Muscle of leg (tissue), 11 donors: ENCODE results near the gene NIBAN1. TPM values are rescaled to one million over a fixed set of nuclear protein-coding genes. Genes with fewer than 3 reads are reported as not detected.

Experiments
- DNase-seq: peaks from one replicate; pipeline ENCODE4 v3.0.0; 2013
- H3K27ac ChIP-seq: one replicate; pipeline ENCODE4 v1.5.1; 2013; ENCODE audit warnings: mild to moderate bottlenecking, low read length, control low read depth
- H3K27me3 ChIP-seq: one replicate; pipeline ENCODE4 v1.6.1; 2013; ENCODE audit warnings: low read length; ENCODE audit not compliant: control insufficient read depth, insufficient read depth
- H3K36me3 ChIP-seq: one replicate; pipeline ENCODE4 v1.6.1; 2013; ENCODE audit warnings: low read length; ENCODE audit not compliant: control insufficient read depth, insufficient read depth
- H3K4me1 ChIP-seq: one replicate; pipeline ENCODE4 v1.6.1; 2013; ENCODE audit warnings: low read length; ENCODE audit not compliant: control insufficient read depth, insufficient read depth
- H3K4me3 ChIP-seq: one replicate; pipeline ENCODE4 v1.5.1; 2013; ENCODE audit warnings: low read length, control low read depth
- H3K9me3 ChIP-seq: replicated peaks from 2 replicates; pipeline ENCODE4 v1.6.1; 2013; ENCODE audit warnings: low read depth, low read length; ENCODE audit not compliant: control insufficient read depth
- WGBS: methylation state at CpG from one replicate; pipeline ENCODE4 v1.1.5; 2013; ENCODE audit warnings: missing lambda C conversion rate; ENCODE audit not compliant: insufficient coverage; 5-methylcytosine and 5-hydroxymethylcytosine counted together
- polyA plus RNA-seq, 8 donors: library from polyadenylated mRNA; unstranded; fragments of 120-200 nt; gene quantifications; one replicate each; pipeline versions ENCODE4 v1.2.1 to v1.2.3, GENCODE V29; 2013; ENCODE audit warnings: inconsistent platforms in 1 of 8, low replicate concordance in 1 of 8; ENCODE audit not compliant: insufficient read length in 8 of 8, insufficient read depth in 1 of 8
- total RNA-seq: library from RNA; stranded (reverse); fragments of 120-200 nt; gene quantifications from one replicate; pipeline ENCODE4 v1.2.4, GENCODE V29; 2013

The NIBAN1 gene
- total and polyA plus RNA-seq, 9 donors = 34.0 to 66.6 (median 50.5) TPM

- DNase-seq = no peak
- no CpG with 5 or more reads among the region's 1 CpG for WGBS
- Histone ChIP-seq H3K4me1 (peaks cover 6% of the 10 kb centered on the region), H3K27ac (no peak overlapping the region), H3K4me3 (no peak overlapping the region), H3K36me3 (no peaks in the 10 kb centered on the region), H3K9me3 (no peaks in the 10 kb centered on the region), H3K27me3 (no peaks in the 10 kb centered on the region)
These were observed 26.6 kb downstream of the NIBAN1 start for GRCh38 chr1:184947497-184948256.

- Histone ChIP-seq H3K36me3 (no peaks in the 10 kb centered on the region), H3K27me3 (no peaks in the 10 kb centered on the region), H3K27ac (peak overlapping the region; percentile 91), H3K9me3 (no peaks in the 10 kb centered on the region), H3K4me1 (peaks cover 6% of the 10 kb centered on the region), H3K4me3 (no peak overlapping the region)
- WGBS = 62% methylated on average over 4 of the region's 5 CpGs
- peak; percentile 95 for DNase-seq
These were observed 28.5 kb downstream of the NIBAN1 start for GRCh38 chr1:184945678-184946412.

GRCh38 chr1:184945029-184945428 is 29.3 kb downstream of the NIBAN1 start:
- Histone ChIP-seq H3K27ac (peak overlapping the region; percentile 91), H3K27me3 (no peaks in the 10 kb centered on the region), H3K4me1 (peaks cover 6% of the 10 kb centered on the region), H3K36me3 (no peaks in the 10 kb centered on the region), H3K9me3 (no peaks in the 10 kb centered on the region), H3K4me3 (no peak overlapping the region)
- DNase-seq = peak; percentile 92
- 20% methylated on average over 1 of the region's 2 CpGs for WGBS

- no peak for DNase-seq
- Histone ChIP-seq H3K9me3 (no peaks in the 10 kb centered on the region), H3K36me3 (no peaks in the 10 kb centered on the region), H3K27me3 (no peaks in the 10 kb centered on the region), H3K4me3 (no peak overlapping the region), H3K27ac (peak overlapping the region; percentile 91), H3K4me1 (peaks cover 8% of the 10 kb centered on the region)
- WGBS = no CpG with 5 or more reads among the region's 2 CpGs
These were observed 30.3 kb downstream of the NIBAN1 start for GRCh38 chr1:184943998-184944397.

- Histone ChIP-seq H3K4me1 (peaks cover 8% of the 10 kb centered on the region), H3K36me3 (no peaks in the 10 kb centered on the region), H3K9me3 (no peaks in the 10 kb centered on the region), H3K27ac (no peak overlapping the region), H3K4me3 (no peak overlapping the region), H3K27me3 (no peaks in the 10 kb centered on the region)
- DNase-seq = no peak
- WGBS = 88% methylated on average over 1 of the region's 3 CpGs
These were observed 32.6 kb downstream of the NIBAN1 start for GRCh38 chr1:184941735-184942134.

- no peaks in the 10 kb centered on the region for H3K27me3 ChIP-seq
- no peaks in the 10 kb centered on the region for H3K36me3 ChIP-seq
- no peaks in the 10 kb centered on the region for H3K9me3 ChIP-seq
- H3K4me1 ChIP-seq = peaks cover 9% of the 10 kb centered on the region
- WGBS = no CpG with 5 or more reads among the region's 2 CpGs
- H3K4me3 ChIP-seq = no peak overlapping the region
- no peak for DNase-seq
- H3K27ac ChIP-seq = no peak overlapping the region
These were observed 32.9 kb downstream of the NIBAN1 start for GRCh38 chr1:184941410-184941733.

- no peak for DNase-seq
- no peaks in the 10 kb centered on the region for H3K9me3 ChIP-seq
- H3K36me3 ChIP-seq = no peaks in the 10 kb centered on the region
- peaks cover 13% of the 10 kb centered on the region for H3K4me1 ChIP-seq
- no CpG with 5 or more reads among the region's 8 CpGs for WGBS
- H3K27ac ChIP-seq = no peak overlapping the region
- H3K4me3 ChIP-seq = no peak overlapping the region
- no peaks in the 10 kb centered on the region for H3K27me3 ChIP-seq
These were observed 33.5 kb downstream of the NIBAN1 start for GRCh38 chr1:184940694-184941409.

GRCh38 chr1:184940226-184940625 is 34.1 kb downstream of the NIBAN1 start:
- Histone ChIP-seq H3K9me3 (no peaks in the 10 kb centered on the region), H3K27ac (no peak overlapping the region), H3K36me3 (no peaks in the 10 kb centered on the region), H3K4me3 (no peak overlapping the region), H3K27me3 (no peaks in the 10 kb centered on the region), H3K4me1 (peaks cover 11% of the 10 kb centered on the region)
- DNase-seq = peak; percentile 52
- WGBS = no CpG with 5 or more reads among the region's 2 CpGs

GRCh38 chr1:184937729-184938128 is 36.6 kb downstream of the NIBAN1 start:
- Histone ChIP-seq H3K4me3 (no peak overlapping the region), H3K9me3 (no peaks in the 10 kb centered on the region), H3K27me3 (no peaks in the 10 kb centered on the region), H3K36me3 (no peaks in the 10 kb centered on the region), H3K27ac (no peak overlapping the region), H3K4me1 (peaks cover 10% of the 10 kb centered on the region)
- DNase-seq = no peak
- WGBS = 54% methylated on average over 4 of the region's 4 CpGs
